ENCODE data around the gene IFNL3. TPM values are rescaled to one million over a fixed set of nuclear protein-coding genes. Genes with fewer than 3 reads are reported as not detected.

The IFNL3 gene
- total and polyA plus RNA-seq, 2 donors, result 0.07 TPM; not detected in 1

DNA sequence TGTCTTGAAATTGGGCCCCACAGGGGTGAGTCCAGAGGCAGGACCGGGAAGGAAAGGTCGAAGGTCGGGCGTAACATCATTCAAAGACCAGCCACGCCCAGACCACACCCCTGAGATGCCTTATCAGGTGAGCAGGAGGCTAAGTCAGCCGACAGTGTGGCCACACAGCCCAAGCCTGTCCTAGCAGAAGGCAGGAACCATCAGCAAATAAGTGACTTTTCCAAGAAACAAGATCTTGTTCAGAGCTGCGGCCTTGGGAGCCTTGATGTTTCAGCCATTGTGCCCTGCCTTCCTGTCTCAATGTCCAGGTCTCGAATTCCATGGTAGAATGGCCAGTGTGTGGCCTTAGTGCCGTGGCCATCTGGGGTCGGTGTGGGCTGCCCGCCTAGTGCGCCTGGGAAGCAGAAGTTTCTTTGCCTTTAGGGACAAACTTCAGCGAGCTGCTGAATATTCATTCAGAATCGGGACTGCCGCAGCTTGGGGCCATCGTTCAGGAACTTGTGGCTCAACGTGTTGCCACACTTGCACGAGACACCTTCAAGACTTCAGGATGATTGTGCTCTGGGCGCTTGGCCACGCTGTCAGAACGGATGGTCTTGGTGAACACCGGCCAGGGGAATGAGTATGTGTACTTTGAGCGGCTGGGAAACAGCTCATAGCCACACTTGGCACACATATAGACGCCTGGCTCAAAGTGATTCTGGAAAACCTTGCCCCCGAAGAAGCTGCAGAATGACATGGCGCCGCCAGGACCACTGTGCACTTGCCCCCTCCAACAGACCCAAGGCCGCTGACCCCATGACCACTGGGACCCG is 9.9 kb upstream of the IFNL3 start:
- 96% methylated on average over 29 of the region's 29 CpGs for WGBS
- Histone ChIP-seq H3K27ac (ENCODE audit: low read depth in 1 of 2, low read length in 1 of 2) (no peak overlapping the region), H3K9me3 (ENCODE audit: control insufficient read depth in 2 of 2, insufficient read depth in 1 of 2, low read length in 1 of 2) (peaks cover 0 to 1% of the 10 kb centered on the region in 2 donors), H3K4me1 (ENCODE audit: control insufficient read depth in 2 of 2, insufficient read depth in 2 of 2, low read length in 2 of 2) (no peaks in the 10 kb centered on the region), H3K36me3 (ENCODE audit: control insufficient read depth in 2 of 2, insufficient read depth in 2 of 2, low read length in 1 of 2) (no peaks in the 10 kb centered on the region), H3K27me3 (ENCODE audit: control insufficient read depth in 2 of 2, insufficient read depth in 1 of 2, low read length in 1 of 2) (peaks cover 0 to 28% of the 10 kb centered on the region in 2 donors), H3K4me3 (ENCODE audit: low read length in 2 of 2) (no peak overlapping the region)
- no peak for DNase-seq (ENCODE audit: low read depth in 6 of 9, low spot score in 9 of 9)

DNA sequence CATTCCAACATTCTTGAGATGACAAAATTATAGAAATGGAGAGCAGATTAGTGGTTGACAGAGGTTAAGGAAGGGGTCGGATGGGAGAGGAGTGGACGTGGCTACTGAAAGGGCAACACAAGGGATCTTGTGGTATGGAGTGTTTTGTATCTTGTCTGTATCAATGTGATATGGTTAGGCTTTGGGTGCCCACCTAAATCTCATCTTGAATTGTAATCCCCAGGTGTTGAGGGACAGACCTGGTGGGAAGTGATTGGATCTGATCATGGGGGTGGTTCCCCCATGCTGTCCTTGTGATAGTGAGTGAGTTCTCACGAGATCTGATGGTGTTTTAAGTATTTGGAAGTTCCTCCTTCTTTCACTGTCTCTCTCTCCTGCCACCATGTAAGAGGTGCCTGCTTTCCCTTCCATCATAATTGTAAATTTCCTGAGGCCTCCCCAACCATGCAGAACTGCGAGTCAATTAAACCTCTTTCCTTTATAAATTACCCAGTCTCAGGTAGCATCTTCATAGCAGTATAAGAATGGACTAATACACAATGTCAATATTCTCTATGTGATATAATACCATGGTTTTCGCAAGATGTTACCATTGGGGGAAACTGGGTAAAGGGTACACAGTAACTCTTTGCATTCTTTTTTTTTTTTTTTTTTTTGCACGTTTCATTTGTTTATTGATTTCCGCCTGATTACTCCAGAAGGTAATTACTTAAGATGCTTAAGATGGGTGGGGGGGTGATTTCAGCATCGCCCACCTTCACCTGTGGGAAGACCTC is 8.8 kb upstream of the IFNL3 start:
- Histone ChIP-seq H3K27ac (ENCODE audit: low read depth in 1 of 2, low read length in 1 of 2) (no peak overlapping the region), H3K27me3 (ENCODE audit: control insufficient read depth in 2 of 2, insufficient read depth in 1 of 2, low read length in 1 of 2) (peaks cover 0 to 40% of the 10 kb centered on the region in 2 donors), H3K9me3 (ENCODE audit: control insufficient read depth in 2 of 2, insufficient read depth in 1 of 2, low read length in 1 of 2) (peaks cover 0 to 1% of the 10 kb centered on the region in 2 donors), H3K36me3 (ENCODE audit: control insufficient read depth in 2 of 2, insufficient read depth in 2 of 2, low read length in 1 of 2) (no peaks in the 10 kb centered on the region), H3K4me3 (ENCODE audit: low read length in 2 of 2) (no peak overlapping the region), H3K4me1 (ENCODE audit: control insufficient read depth in 2 of 2, insufficient read depth in 2 of 2, low read length in 2 of 2) (no peaks in the 10 kb centered on the region)
- DNase-seq (ENCODE audit: low read depth in 6 of 9, low spot score in 9 of 9), result no peak
- 88% methylated on average over 8 of the region's 8 CpGs for WGBS

DNA sequence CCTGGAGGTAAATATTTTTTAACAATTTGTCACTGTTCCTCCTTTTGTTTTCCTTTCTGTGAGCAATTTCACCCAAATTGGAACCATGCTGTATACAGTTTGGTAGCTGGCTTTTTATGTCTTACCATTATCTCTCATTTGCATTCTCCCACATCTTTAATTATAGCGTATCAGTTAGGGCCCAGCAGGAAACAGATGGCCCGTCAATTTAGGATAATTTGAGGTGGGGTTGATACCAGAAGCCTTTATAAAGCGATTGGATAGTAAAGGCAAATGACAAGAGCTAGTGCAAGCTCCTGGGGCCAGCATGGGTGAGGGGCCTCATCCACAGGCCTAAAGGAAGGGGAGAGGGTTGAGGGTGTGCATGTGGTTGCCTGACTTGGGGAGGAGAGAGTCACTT is 7.7 kb upstream of the IFNL3 start:
- DNase-seq (ENCODE audit: low read depth in 6 of 9, low spot score in 9 of 9), result no peak
- Histone ChIP-seq H3K27ac (ENCODE audit: low read depth in 1 of 2, low read length in 1 of 2) (no peak overlapping the region), H3K4me3 (ENCODE audit: low read length in 2 of 2) (no peak overlapping the region), H3K9me3 (ENCODE audit: control insufficient read depth in 2 of 2, insufficient read depth in 1 of 2, low read length in 1 of 2) (peaks cover 0 to 1% of the 10 kb centered on the region in 2 donors), H3K4me1 (ENCODE audit: control insufficient read depth in 2 of 2, insufficient read depth in 2 of 2, low read length in 2 of 2) (peaks cover 0 to under 1% of the 10 kb centered on the region in 2 donors), H3K27me3 (ENCODE audit: control insufficient read depth in 2 of 2, insufficient read depth in 1 of 2, low read length in 1 of 2) (peaks cover 4 to 51% of the 10 kb centered on the region in 2 donors), H3K36me3 (ENCODE audit: control insufficient read depth in 2 of 2, insufficient read depth in 2 of 2, low read length in 1 of 2) (no peaks in the 10 kb centered on the region)
- WGBS, result 7% methylated on average over 3 of the region's 3 CpGs

DNA sequence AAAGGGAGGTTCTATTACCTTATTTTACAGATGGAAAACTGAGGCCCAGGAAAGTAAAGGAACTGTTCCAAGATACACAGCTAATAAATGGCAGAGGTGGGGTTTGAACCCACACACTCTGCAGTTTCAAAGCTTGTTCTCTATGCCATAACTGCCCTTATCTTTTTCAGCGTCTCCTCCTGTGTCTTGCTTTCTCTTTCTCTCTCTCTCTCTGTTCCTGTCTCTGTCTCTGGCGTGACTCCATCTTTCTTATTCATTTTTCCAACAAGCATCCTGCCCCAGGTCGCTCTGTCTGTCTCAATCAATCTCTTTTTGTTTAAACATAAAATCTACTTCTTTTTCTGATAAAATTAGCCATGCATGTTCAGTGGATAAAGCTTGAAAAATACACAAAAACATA is 7.0 kb upstream of the IFNL3 start:
- Histone ChIP-seq H3K27me3 (ENCODE audit: control insufficient read depth in 2 of 2, insufficient read depth in 1 of 2, low read length in 1 of 2) (peaks cover 9 to 57% of the 10 kb centered on the region in 2 donors), H3K4me3 (ENCODE audit: low read length in 2 of 2) (no peak overlapping the region), H3K36me3 (ENCODE audit: control insufficient read depth in 2 of 2, insufficient read depth in 2 of 2, low read length in 1 of 2) (no peaks in the 10 kb centered on the region), H3K4me1 (ENCODE audit: control insufficient read depth in 2 of 2, insufficient read depth in 2 of 2, low read length in 2 of 2) (peaks cover 0 to 5% of the 10 kb centered on the region in 2 donors), H3K9me3 (ENCODE audit: control insufficient read depth in 2 of 2, insufficient read depth in 1 of 2, low read length in 1 of 2) (peaks cover 0 to 1% of the 10 kb centered on the region in 2 donors), H3K27ac (ENCODE audit: low read depth in 1 of 2, low read length in 1 of 2) (no peak overlapping the region)
- DNase-seq (ENCODE audit: low read depth in 6 of 9, low spot score in 9 of 9), result no peak
- WGBS, result 73% methylated on average over 3 of the region's 3 CpGs

DNA sequence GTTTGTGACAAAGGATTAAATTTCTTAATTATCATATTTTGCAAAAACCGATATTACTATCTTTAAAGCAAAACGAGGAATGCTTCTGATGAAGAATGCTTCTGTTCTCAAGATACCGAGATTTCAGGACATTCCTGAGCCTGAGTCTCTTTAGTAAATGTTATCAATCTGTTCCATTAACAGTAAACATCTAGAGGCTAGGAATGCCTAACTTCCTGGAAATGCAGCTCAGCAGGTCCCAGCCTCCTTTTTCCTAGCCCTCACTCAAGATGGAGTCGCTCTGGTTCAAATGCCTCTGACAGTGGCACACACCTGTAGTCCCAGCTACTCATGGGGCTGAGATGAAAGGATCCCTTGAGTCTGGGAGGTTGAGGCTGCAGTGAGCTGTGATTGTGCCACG is 6.3 kb upstream of the IFNL3 start:
- Histone ChIP-seq H3K4me1 (ENCODE audit: control insufficient read depth in 2 of 2, insufficient read depth in 2 of 2, low read length in 2 of 2) (peaks cover 0 to 5% of the 10 kb centered on the region in 2 donors), H3K27ac (ENCODE audit: low read depth in 1 of 2, low read length in 1 of 2) (no peak overlapping the region), H3K27me3 (ENCODE audit: control insufficient read depth in 2 of 2, insufficient read depth in 1 of 2, low read length in 1 of 2) (peaks cover 9 to 56% of the 10 kb centered on the region in 2 donors), H3K36me3 (ENCODE audit: control insufficient read depth in 2 of 2, insufficient read depth in 2 of 2, low read length in 1 of 2) (no peaks in the 10 kb centered on the region), H3K9me3 (ENCODE audit: control insufficient read depth in 2 of 2, insufficient read depth in 1 of 2, low read length in 1 of 2) (peaks cover 0 to 1% of the 10 kb centered on the region in 2 donors), H3K4me3 (ENCODE audit: low read length in 2 of 2) (no peak overlapping the region)
- no peak for DNase-seq (ENCODE audit: low read depth in 6 of 9, low spot score in 9 of 9)
- 98% methylated on average over 5 of the region's 5 CpGs for WGBS

DNA sequence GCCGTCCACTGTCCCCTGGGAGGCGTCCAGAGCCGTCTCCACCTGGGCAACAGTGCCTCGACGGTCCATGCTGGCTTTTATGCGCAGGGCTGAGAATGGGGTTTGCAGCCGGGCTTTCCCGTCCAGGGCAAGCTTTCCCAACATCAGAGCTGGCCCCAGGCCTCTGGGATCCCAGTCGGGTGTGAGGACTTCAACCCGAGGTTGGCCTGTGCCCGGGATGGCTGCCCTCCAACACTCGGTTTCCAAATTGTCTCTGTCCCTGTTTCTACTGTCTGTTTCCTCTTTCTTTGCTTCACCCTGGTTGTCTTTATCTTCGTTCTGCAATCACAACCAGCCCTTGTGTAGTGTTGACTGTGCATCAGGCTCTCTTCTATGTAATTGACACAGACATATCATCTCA is 4.0 kb upstream of the IFNL3 start, which contains the start of gene IFNL4:
Gene IFNL4, minus strand, starts transcription at position 51 of the 400 bp plus-strand sequence.
- no peak for DNase-seq (ENCODE audit: low read depth in 6 of 9, low spot score in 9 of 9)
- 89% methylated on average over 13 of the region's 13 CpGs for WGBS
- Histone ChIP-seq H3K9me3 (ENCODE audit: control insufficient read depth in 2 of 2, insufficient read depth in 1 of 2, low read length in 1 of 2) (no peaks in the 10 kb centered on the region), H3K4me1 (ENCODE audit: control insufficient read depth in 2 of 2, insufficient read depth in 2 of 2, low read length in 2 of 2) (peaks cover 0 to 5% of the 10 kb centered on the region in 2 donors), H3K27ac (ENCODE audit: low read depth in 1 of 2, low read length in 1 of 2) (no peak within 1 kb of the TSS), H3K36me3 (ENCODE audit: control insufficient read depth in 2 of 2, insufficient read depth in 2 of 2, low read length in 1 of 2) (no peaks in the 10 kb centered on the region), H3K27me3 (ENCODE audit: control insufficient read depth in 2 of 2, insufficient read depth in 1 of 2, low read length in 1 of 2) (peaks cover 9 to 51% of the 10 kb centered on the region in 2 donors), H3K4me3 (ENCODE audit: low read length in 2 of 2) (no peak within 1 kb of the TSS)

DNA sequence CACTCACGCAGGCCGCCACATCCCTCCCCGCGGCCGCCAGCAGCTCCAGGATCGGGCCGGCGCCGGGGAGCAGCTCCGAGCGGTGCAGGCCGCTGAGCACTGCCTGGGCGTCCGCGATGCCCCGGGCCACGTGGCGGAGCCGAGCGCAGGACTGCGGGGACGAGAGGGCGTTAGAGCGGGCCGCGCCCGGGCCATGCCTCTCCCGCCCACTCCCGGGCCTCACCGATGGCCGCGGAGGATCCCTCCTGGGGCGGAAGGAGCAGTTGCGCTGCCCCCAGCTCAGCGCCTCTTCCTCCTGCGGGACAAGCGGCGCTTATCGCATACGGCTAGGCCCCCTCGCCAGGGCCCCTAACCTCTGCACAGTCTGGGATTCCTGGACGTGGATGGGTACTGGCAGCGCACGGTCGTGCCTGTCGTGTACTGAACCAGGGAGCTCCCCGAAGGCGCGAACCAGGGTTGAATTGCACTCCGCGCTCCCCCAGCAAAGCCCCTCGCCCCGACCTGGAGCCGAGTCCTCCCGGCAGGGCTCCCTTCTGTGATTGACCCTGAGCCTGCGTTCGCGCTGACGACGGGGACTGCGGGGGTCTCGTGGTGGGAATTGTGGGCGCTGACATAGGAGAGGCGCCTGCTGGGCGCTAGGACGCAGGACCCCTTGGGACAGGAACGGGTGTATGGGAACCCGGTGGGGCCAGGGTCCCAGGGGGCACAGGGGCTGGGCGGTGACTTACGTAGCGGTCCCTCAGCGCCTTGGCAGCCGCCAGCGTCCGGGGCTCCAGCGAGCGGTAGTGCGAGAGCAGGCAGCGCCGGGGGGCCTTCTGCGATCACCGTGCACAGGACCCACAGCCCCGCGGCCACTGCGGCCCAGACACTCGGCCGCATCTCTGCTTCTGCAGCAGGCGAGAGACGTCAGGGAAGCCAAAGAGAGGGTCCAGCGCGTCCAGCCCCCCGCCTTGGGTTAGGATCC is 3.2 kb upstream of the IFNL3 start:
- Histone ChIP-seq H3K27me3 (ENCODE audit: control insufficient read depth in 2 of 2, insufficient read depth in 1 of 2, low read length in 1 of 2) (peaks cover 9 to 48% of the 10 kb centered on the region in 2 donors), H3K36me3 (ENCODE audit: control insufficient read depth in 2 of 2, insufficient read depth in 2 of 2, low read length in 1 of 2) (no peaks in the 10 kb centered on the region), H3K4me1 (ENCODE audit: control insufficient read depth in 2 of 2, insufficient read depth in 2 of 2, low read length in 2 of 2) (peaks cover 0 to 5% of the 10 kb centered on the region in 2 donors), H3K27ac (ENCODE audit: low read depth in 1 of 2, low read length in 1 of 2) (no peak overlapping the region), H3K4me3 (ENCODE audit: low read length in 2 of 2) (no peak overlapping the region), H3K9me3 (ENCODE audit: control insufficient read depth in 2 of 2, insufficient read depth in 1 of 2, low read length in 1 of 2) (no peaks in the 10 kb centered on the region)
- no peak for DNase-seq (ENCODE audit: low read depth in 6 of 9, low spot score in 9 of 9)
- 54% methylated on average over 92 of the region's 92 CpGs for WGBS

DNA sequence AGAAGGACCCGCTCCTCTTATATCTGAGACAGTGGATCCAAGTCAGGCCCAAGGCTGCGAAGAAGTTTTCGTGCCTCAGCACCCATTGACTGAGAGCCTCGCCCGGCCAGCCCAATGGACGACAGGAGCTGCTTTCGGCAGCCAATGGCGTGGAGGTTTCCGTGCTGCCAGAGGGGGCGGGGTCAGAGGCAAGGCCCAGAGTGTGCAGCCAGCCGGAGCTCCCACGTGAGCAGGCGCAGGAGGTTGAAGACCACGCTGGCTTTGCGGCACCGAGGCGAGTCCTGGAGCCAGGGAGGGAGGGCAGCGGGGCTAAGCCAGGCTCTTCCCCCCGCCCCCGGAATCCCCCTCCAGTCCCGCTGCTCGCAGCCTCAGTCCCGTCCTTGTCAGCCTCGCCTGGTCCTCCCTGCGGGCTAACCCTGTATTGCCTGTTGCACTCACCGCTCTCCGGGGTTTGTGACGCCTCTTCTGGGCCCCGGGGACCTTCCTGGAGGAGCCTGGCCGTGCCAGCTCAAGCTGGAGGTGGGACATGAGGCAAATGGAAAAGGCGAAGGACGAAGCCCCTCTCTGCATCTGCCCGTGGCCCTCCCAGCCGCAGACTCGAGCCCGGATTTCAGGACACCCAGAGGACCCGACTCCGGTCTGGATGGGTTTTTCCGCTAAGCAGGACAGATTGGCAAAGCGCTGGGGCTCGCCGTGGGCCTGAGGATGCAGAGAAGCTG is 2.3 kb upstream of the IFNL3 start:
- H3K27me3 ChIP-seq (ENCODE audit: control insufficient read depth in 2 of 2, insufficient read depth in 1 of 2, low read length in 1 of 2), result peaks cover 9 to 41% of the 10 kb centered on the region in 2 donors
- no peak overlapping the region for H3K4me3 ChIP-seq (ENCODE audit: low read length in 2 of 2)
- peak in 2 of 9 donors; percentile 12 to 15 for DNase-seq (ENCODE audit: low read depth in 6 of 9, low spot score in 9 of 9)

More for the DNA sequence above, 2.3 kb upstream of the IFNL3 start:
- Histone ChIP-seq H3K4me1 (ENCODE audit: control insufficient read depth in 2 of 2, insufficient read depth in 2 of 2, low read length in 2 of 2) (peaks cover 0 to 5% of the 10 kb centered on the region in 2 donors), H3K36me3 (ENCODE audit: control insufficient read depth in 2 of 2, insufficient read depth in 2 of 2, low read length in 1 of 2) (no peaks in the 10 kb centered on the region), H3K27ac (ENCODE audit: low read depth in 1 of 2, low read length in 1 of 2) (no peak overlapping the region), H3K9me3 (ENCODE audit: control insufficient read depth in 2 of 2, insufficient read depth in 1 of 2, low read length in 1 of 2) (no peaks in the 10 kb centered on the region)
- WGBS, result 50% methylated on average over 42 of the region's 42 CpGs

All from thymus (tissue), 11 donors.